ENCODE results near the gene HRAS.

HRAS gene

DNA sequence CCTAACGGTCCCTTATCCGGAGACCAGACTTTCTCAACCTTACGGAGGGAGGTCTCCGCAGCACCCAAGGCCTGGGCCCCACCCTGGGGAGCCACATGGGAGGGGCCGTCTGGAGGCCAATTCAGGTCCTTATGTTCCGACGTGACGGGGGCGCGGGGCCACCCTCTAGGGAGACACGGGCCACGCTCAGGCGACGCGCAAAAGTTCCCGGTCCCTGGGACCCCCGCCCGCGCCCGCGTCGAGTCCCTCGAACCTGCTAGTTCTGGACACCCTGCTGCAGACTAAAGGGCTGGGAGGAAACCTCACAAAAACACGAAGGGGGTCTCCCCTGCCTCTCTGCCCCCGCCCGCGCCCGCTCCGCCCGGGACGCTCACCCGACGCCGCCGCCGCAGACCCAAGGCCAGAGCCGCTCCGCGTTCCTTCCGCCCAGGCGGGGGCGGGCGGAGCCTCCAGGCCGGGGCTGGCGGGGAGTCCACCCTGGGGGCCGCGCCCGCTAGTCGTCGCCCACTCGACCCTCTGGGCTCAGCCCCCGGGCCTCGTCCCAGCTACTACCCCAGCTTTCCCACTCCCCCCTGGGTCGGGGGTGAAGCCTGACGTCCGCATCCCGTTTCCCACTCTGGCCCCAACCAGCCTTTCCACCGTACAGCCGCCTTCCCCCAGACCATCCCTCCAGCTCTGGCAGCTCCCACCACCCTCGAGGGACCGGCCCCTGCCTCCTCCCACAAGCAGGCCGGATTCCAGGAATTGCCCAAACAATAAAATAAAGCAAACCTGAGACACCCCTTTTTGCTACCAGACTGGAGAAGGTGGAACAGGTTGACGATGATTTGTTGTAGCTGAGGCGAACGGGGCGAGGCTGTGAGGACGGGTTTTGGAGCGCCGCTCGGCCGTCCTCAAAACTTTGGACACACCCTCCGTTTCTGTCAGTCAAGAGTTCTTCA, 31.1 kb downstream of the HRAS start:
- Histone ChIP-seq H3K27me3 (ENCODE audit: control insufficient read depth, low read length) (no peaks in the 10 kb centered on the region), H3K36me3 (ENCODE audit: control insufficient read depth, low read length) (peaks cover 32% of the 10 kb centered on the region), H3K9me2 (replicated peaks; ENCODE audit: control insufficient read depth, low read length) (no peaks in the 10 kb centered on the region), H3K4me2 (ENCODE audit: low read length) (peak overlapping the region; percentile 83), H3K27ac (ENCODE audit: low read depth, low read length) (no peak overlapping the region), H4K20me1 (ENCODE audit: control insufficient read depth, insufficient read depth, low read depth, low read length) (no peaks in the 10 kb centered on the region), H3K79me2 (ENCODE audit: control insufficient read depth, low read length) (peaks cover 46% of the 10 kb centered on the region), H3K9me3 (ENCODE audit: control insufficient read depth, insufficient read depth, low read length) (no peaks in the 10 kb centered on the region), H3F3A (ENCODE audit: control insufficient read depth, insufficient read depth) (peaks cover 3% of the 10 kb centered on the region; the same call in 1 of the 2 replicates), H3K4me1 (ENCODE audit: control insufficient read depth, low read length) (peaks cover 31% of the 10 kb centered on the region), H3K4me3 (ENCODE audit: low read length) (peak overlapping the region; percentile 97)
- TF ChIP-seq, protein P1, sequence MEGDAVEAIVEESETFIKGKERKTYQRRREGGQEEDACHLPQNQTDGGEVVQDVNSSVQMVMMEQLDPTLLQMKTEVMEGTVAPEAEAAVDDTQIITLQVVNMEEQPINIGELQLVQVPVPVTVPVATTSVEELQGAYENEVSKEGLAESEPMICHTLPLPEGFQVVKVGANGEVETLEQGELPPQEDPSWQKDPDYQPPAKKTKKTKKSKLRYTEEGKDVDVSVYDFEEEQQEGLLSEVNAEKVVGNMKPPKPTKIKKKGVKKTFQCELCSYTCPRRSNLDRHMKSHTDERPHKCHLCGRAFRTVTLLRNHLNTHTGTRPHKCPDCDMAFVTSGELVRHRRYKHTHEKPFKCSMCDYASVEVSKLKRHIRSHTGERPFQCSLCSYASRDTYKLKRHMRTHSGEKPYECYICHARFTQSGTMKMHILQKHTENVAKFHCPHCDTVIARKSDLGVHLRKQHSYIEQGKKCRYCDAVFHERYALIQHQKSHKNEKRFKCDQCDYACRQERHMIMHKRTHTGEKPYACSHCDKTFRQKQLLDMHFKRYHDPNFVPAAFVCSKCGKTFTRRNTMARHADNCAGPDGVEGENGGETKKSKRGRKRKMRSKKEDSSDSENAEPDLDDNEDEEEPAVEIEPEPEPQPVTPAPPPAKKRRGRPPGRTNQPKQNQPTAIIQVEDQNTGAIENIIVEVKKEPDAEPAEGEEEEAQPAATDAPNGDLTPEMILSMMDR (IDR thresholded peaks at IDR 0.05; ENCODE audit: low read depth, low read length, poor library complexity, severe bottlenecking): no peak
- TF ChIP-seq EZH2phosphoT487 (IDR thresholded peaks at IDR 0.05; ENCODE audit: borderline replicate concordance, low read length): no peak

DNA sequence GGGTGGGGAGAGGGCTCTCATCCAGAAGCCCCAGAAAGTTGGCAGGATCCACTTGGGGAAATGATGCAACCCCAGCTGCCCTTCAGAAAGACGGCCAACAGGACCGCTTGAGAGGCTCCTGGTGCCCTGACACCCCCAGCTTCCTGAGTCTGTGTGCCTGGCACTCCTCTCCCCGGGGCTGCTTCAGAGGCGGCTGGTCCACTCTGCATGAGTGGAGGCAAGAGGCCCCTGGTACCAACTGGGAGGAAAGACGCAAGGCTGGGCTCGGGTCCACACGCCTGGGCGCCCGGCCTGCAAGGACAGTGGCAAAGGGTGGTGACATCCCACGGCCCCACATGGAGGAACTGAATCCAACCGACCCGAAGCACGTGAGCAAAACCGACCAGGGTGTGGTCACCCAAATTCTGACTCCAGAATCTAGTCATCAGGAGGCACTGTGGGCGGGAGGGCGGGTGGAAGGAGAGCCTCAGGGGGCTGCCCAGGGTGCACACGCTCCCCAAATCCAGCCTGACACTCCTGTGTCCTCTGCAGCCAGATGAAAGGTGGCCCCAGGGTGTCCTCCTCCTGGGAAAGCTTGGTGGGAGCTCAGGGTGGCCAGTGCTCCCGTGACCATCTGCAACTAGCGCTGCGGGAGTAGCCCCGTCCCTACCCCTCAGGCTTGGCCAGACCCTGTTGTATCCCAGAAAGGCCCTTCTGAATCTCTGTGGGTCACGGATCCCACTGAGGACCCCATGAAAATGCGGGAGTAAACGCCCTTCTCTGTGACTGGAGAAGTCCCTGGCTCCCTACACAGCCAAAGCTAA, 32.0 kb downstream of the HRAS start:
- peak overlapping the region; percentile 83 for H3K4me2 ChIP-seq (ENCODE audit: low read length)
- H3K9me2 ChIP-seq (replicated peaks; ENCODE audit: control insufficient read depth, low read length): no peaks in the 10 kb centered on the region
- H4K20me1 ChIP-seq (ENCODE audit: control insufficient read depth, insufficient read depth, low read depth, low read length): no peaks in the 10 kb centered on the region
- H3K4me1 ChIP-seq (ENCODE audit: control insufficient read depth, low read length): peaks cover 31% of the 10 kb centered on the region
- TF ChIP-seq EZH2phosphoT487 (IDR thresholded peaks at IDR 0.05; ENCODE audit: borderline replicate concordance, low read length): no peak
- TF ChIP-seq, protein P1 (IDR thresholded peaks at IDR 0.05; ENCODE audit: low read depth, low read length, poor library complexity, severe bottlenecking): no peak
- H3K79me2 ChIP-seq (ENCODE audit: control insufficient read depth, low read length): peaks cover 46% of the 10 kb centered on the region
- no peak overlapping the region for H3K27ac ChIP-seq (ENCODE audit: low read depth, low read length)
- H3K4me3 ChIP-seq (ENCODE audit: low read length): peak overlapping the region; percentile 97; the same call in 1 of the 2 replicates
- peaks cover 3% of the 10 kb centered on the region; the same call in 1 of the 2 replicates for H3F3A ChIP-seq (ENCODE audit: control insufficient read depth, insufficient read depth)
- H3K36me3 ChIP-seq (ENCODE audit: control insufficient read depth, low read length): peaks cover 41% of the 10 kb centered on the region
- H3K27me3 ChIP-seq (ENCODE audit: control insufficient read depth, low read length): no peaks in the 10 kb centered on the region
- H3K9me3 ChIP-seq (ENCODE audit: control insufficient read depth, insufficient read depth, low read length): no peaks in the 10 kb centered on the region

DNA sequence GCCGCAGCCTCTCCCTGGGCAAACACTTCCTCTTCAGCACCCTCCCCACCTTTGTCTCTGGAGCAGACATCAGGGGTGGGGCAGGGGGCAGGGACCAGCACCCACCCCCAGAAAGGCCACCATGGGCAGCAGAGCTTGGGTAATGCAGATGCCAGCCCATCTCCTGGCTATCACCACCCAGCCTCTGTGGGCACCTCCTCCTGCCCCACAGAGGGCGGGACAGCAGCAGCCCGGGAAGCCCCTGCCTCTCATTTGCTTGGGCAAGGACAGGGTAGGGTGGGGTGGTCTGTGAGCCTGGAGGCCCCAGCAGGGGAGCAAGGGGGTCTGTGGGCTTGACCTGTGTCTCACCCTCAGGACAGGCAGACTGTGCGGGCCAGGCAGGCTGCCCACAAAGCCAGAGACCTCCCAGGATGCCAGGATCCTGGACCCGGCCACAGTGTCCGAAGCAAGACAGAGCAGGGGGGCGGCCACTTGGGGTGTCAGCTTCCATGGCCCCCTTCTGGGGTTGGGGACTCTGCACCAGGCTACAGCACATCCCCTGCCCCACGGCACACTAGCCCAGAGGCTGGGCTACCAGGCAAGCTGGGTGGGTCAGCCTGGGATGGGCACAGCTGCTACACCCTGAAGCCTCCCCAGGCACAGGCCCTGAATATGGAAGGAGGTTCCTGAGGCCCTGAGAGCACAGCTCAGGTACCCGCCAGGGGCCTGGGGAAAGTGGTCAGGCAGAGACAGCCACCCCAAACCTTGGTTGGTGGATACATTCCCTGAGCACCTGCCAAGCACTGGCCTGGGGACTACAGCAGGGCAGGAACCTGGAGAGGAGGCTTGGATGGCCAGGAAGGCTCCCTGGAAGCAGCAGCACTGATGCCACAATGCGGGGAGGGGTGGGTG, 32.8 kb downstream of the HRAS start:
- Histone ChIP-seq H3K79me2 (ENCODE audit: control insufficient read depth, low read length) (peaks cover 43% of the 10 kb centered on the region), H3K4me3 (ENCODE audit: low read length) (no peak overlapping the region), H3K27me3 (ENCODE audit: control insufficient read depth, low read length) (no peaks in the 10 kb centered on the region), H3K4me2 (ENCODE audit: low read length) (no peak overlapping the region), H3K4me1 (ENCODE audit: control insufficient read depth, low read length) (peaks cover 25% of the 10 kb centered on the region), H3K36me3 (ENCODE audit: control insufficient read depth, low read length) (peaks cover 49% of the 10 kb centered on the region), H3K9me3 (ENCODE audit: control insufficient read depth, insufficient read depth, low read length) (no peaks in the 10 kb centered on the region), H3K9me2 (replicated peaks; ENCODE audit: control insufficient read depth, low read length) (no peaks in the 10 kb centered on the region), H4K20me1 (ENCODE audit: control insufficient read depth, insufficient read depth, low read depth, low read length) (no peaks in the 10 kb centered on the region), H3F3A (ENCODE audit: control insufficient read depth, insufficient read depth) (peaks cover 3% of the 10 kb centered on the region; the same call in 1 of the 2 replicates), H3K27ac (ENCODE audit: low read depth, low read length) (no peak overlapping the region)
- no peak for TF ChIP-seq EZH2phosphoT487 (IDR thresholded peaks at IDR 0.05; ENCODE audit: borderline replicate concordance, low read length)
- TF ChIP-seq, protein P1 (IDR thresholded peaks at IDR 0.05; ENCODE audit: low read depth, low read length, poor library complexity, severe bottlenecking): no peak

Data from DOHH2 (cell line).